HG03064 (cell line): ENCODE results near the gene GPR26.

ENCODE experiments used
- ATAC-seq: cut with Tn5 transposase; IDR thresholded peaks from one replicate; pipeline ENCODE4 v1.9.1; 2021; ENCODE audit warnings: low read depth; ENCODE audit not compliant: unreplicated experiment

GPR26 gene

GRCh38 chr10:123645016-123645415 lies 21.1 kb upstream of the GPR26 start:
- no peak for ATAC-seq

GRCh38 chr10:123645615-123646014 lies 20.5 kb upstream of the GPR26 start:
- ATAC-seq = no peak

GRCh38 chr10:123648595-123648994 lies 17.6 kb upstream of the GPR26 start:
- ATAC-seq = no peak

- ATAC-seq = no peak
Measured at GRCh38 chr10:123649676-123650075, 16.5 kb upstream of the GPR26 start.

GRCh38 chr10:123651421-123652047 lies 14.6 kb upstream of the GPR26 start:
- ATAC-seq = no peak

- no peak for ATAC-seq
Measured at GRCh38 chr10:123655751-123656150, 10.4 kb upstream of the GPR26 start.

GRCh38 chr10:123663522-123663921 lies 2.6 kb upstream of the GPR26 start:
- no peak for ATAC-seq

GRCh38 chr10:123665491-123666286 lies 466 bp upstream of the GPR26 start:
- no peak for ATAC-seq

- ATAC-seq = no peak
Measured at GRCh38 chr10:123669886-123670285, 3.7 kb downstream of the GPR26 start.

- ATAC-seq = no peak
Measured at GRCh38 chr10:123673198-123673597, 7.0 kb downstream of the GPR26 start.

- no peak for ATAC-seq
Measured at GRCh38 chr10:123674741-123675140, 8.6 kb downstream of the GPR26 start.

- no peak for ATAC-seq
Measured at GRCh38 chr10:123675811-123676210, 9.7 kb downstream of the GPR26 start.

GRCh38 chr10:123677556-123677955 lies 11.4 kb downstream of the GPR26 start:
- ATAC-seq = no peak

GRCh38 chr10:123678376-123678775 lies 12.2 kb downstream of the GPR26 start:
- no peak for ATAC-seq

GRCh38 chr10:123681285-123681684 lies 15.1 kb downstream of the GPR26 start:
- ATAC-seq = no peak

- ATAC-seq = no peak
Measured at GRCh38 chr10:123682477-123682876, 16.3 kb downstream of the GPR26 start.

- ATAC-seq = no peak
Measured at GRCh38 chr10:123683459-123683858, 17.3 kb downstream of the GPR26 start.

GRCh38 chr10:123683865-123684264 lies 17.7 kb downstream of the GPR26 start:
- ATAC-seq = no peak

- ATAC-seq = no peak
Measured at GRCh38 chr10:123685260-123685659, 19.1 kb downstream of the GPR26 start.

GRCh38 chr10:123687758-123688157 lies 21.6 kb downstream of the GPR26 start:
- ATAC-seq = no peak

GRCh38 chr10:123689880-123690279 lies 23.7 kb downstream of the GPR26 start:
- no peak for ATAC-seq

GRCh38 chr10:123703195-123703790 lies 37.1 kb downstream of the GPR26 start:
- ATAC-seq = no peak
